HG02840 (cell line): ENCODE results near the gene PTTG1IP.

ENCODE experiments used
- ATAC-seq: cut with Tn5 transposase; IDR thresholded peaks from one replicate; pipeline ENCODE4 v1.9.1; 2021; ENCODE audit warnings: mild to moderate bottlenecking, moderate library complexity, moderate number of reproducible peaks; ENCODE audit not compliant: unreplicated experiment, low FRiP score

Gene PTTG1IP

GRCh38 chr21:44910229-44911067 lies 37.0 kb upstream of the PTTG1IP start:
- ATAC-seq, result no peak

GRCh38 chr21:44909719-44910118 lies 36.2 kb upstream of the PTTG1IP start:
- ATAC-seq, result no peak

- no peak for ATAC-seq
Measured at GRCh38 chr21:44908908-44909307, 35.4 kb upstream of the PTTG1IP start.

- no peak for ATAC-seq
Measured at GRCh38 chr21:44907966-44908895, 34.7 kb upstream of the PTTG1IP start.

- no peak for ATAC-seq
Measured at GRCh38 chr21:44907225-44907965, 33.9 kb upstream of the PTTG1IP start.

GRCh38 chr21:44905728-44906090 lies 32.2 kb upstream of the PTTG1IP start:
- no peak for ATAC-seq

- ATAC-seq, result no peak
Measured at GRCh38 chr21:44905016-44905727, 31.7 kb upstream of the PTTG1IP start.

GRCh38 chr21:44904141-44904923 lies 30.8 kb upstream of the PTTG1IP start:
- no peak for ATAC-seq

GRCh38 chr21:44903689-44904088 lies 30.2 kb upstream of the PTTG1IP start:
- ATAC-seq, result no peak

GRCh38 chr21:44903050-44903685 lies 29.7 kb upstream of the PTTG1IP start:
- ATAC-seq, result no peak

GRCh38 chr21:44902268-44903049 lies 29.0 kb upstream of the PTTG1IP start:
- no peak for ATAC-seq

GRCh38 chr21:44901391-44902074 lies 28.0 kb upstream of the PTTG1IP start:
- no peak for ATAC-seq

GRCh38 chr21:44900559-44901251 lies 27.2 kb upstream of the PTTG1IP start:
- ATAC-seq, result no peak

- no peak for ATAC-seq
Measured at GRCh38 chr21:44899768-44900558, 26.5 kb upstream of the PTTG1IP start.

- no peak for ATAC-seq
Measured at GRCh38 chr21:44898851-44899767, 25.6 kb upstream of the PTTG1IP start.
